K562 (cell line): ENCODE results near the gene FAM83G. TPM values are rescaled to one million over a fixed set of nuclear protein-coding genes. Genes with fewer than 3 reads are reported as not detected.

Experiments
- ATF7 ChIP-seq: fragments of 450-650 bp; IDR thresholded peaks from 2 replicates; pipeline ENCODE4 v1.7.1; 2014; ENCODE audit warnings: mild to moderate bottlenecking, moderate library complexity
- BRF1 ChIP-seq: IDR thresholded peaks from 3 replicates; pipeline ENCODE4 v1.6.1; 2011; ENCODE audit warnings: borderline replicate concordance, mild to moderate bottlenecking; ENCODE audit not compliant: insufficient read length; ENCODE audit errors: extremely low read depth
- CREBBP ChIP-seq: IDR thresholded peaks from one replicate; pipeline ENCODE4 v1.6.1; 2012; ENCODE audit warnings: low read depth, mild to moderate bottlenecking, control low read depth, inconsistent platforms, low read length
- ETV5 ChIP-seq: sonication (generic); formaldehyde crosslinking; IDR thresholded peaks from 2 replicates; pipeline ENCODE4 v1.4.0; 2020; ENCODE audit warnings: low read depth, mild to moderate bottlenecking, missing genetic modification reagents
- HDAC3 ChIP-seq: fragments of 450-650 bp; IDR thresholded peaks from 2 replicates; pipeline ENCODE4 v1.6.1; 2018; ENCODE audit warnings: borderline replicate concordance, mild to moderate bottlenecking, moderate library complexity; ENCODE audit not compliant: partially characterized antibody
- NFE2 ChIP-seq: IDR thresholded peaks from 2 replicates; pipeline ENCODE4 v1.6.1; 2014; ENCODE audit warnings: antibody characterized with exemption, low read depth
- TCF15 ChIP-seq: fragments of 250-450 bp; sonication (Bioruptor Pico); IDR thresholded peaks from 2 replicates; pipeline ENCODE4 v1.8.0; 2022; ENCODE audit warnings: moderate library complexity, mild to moderate bottlenecking, inconsistent platforms
- ZBTB5 ChIP-seq: fragments of 450-650 bp; IDR thresholded peaks from 2 replicates; pipeline ENCODE4 v1.6.1; 2017; ENCODE audit warnings: antibody characterized with exemption
- ZNF639 ChIP-seq, 2 experiments: fragments of 200-800 bp in 1 of 2; sonication (Bioruptor generic) in 1 of 2; sonication (generic) in 1 of 2; formaldehyde crosslinking in 1 of 2; IDR thresholded peaks in 1 of 2; conservative IDR thresholded peaks in 1 of 2; 2 replicates each; pipeline versions ENCODE4 v1.5.0 to v1.6.1; 2016 to 2020; ENCODE audit warnings: missing compliant biosample characterization in 1 of 2, missing genetic modification characterization in 1 of 2, missing genetic modification reagents in 1 of 2
- ZNF655 ChIP-seq: fragments of 250-450 bp; sonication (Bioruptor Pico); IDR thresholded peaks from 2 replicates; pipeline ENCODE4 v1.5.0; 2021
- polyA plus RNA-seq, 8 experiments: library from polyadenylated mRNA; depleted of rRNA in 4 of 8; stranded (reverse) in 5 of 8; unstranded in 3 of 8; fragments of >200 nt; fragmentation: Nextera tagmentation in 2 of 8; fragmentation: Illumina TruSeq in 1 of 8; extraction: Ambion mirVana in 2 of 8; extraction: Trizol in 1 of 8; gene quantifications; 2 replicates each; pipeline versions ENCODE4 v1.2.1 to v1.2.3, GENCODE V29; 2011 to 2014; ENCODE audit warnings: inconsistent platforms in 1 of 8, missing spikeins in 1 of 8
- total RNA-seq, 7 experiments: library from RNA; depleted of rRNA in 6 of 7; stranded (reverse); fragments of >200 nt in 6 of 7; fragmentation: Illumina TruSeq in 2 of 7; extraction: Trizol in 2 of 7; gene quantifications; 2 replicates each; pipeline versions ENCODE4 v1.2.1 to v1.2.3, GENCODE V29; 2011 to 2021; ENCODE audit warnings: low replicate concordance in 1 of 7

FAM83G gene
- total and polyA plus RNA-seq, 9 of the 15 experiments (the other 6 are each of a cell fraction or from before 2014, with no cell fraction given): 0.04 to 10.3 (median 4.5) TPM; not detected in 1

GRCh38 chr17:18994631-18995030 is 9.9 kb downstream of the FAM83G start (continued):
- TF ChIP-seq HDAC3 (no peak), CREBBP (no peak), ZBTB5 (no peak), ZNF639 (CRISPR knock-in tag; conservative IDR thresholded peaks at IDR 0.05 in 1 of 2, IDR thresholded peaks at IDR 0.05 in 1 of 2) (no peak), TCF15 (CRISPR knock-in tag) (no peak), ATF7 (no peak), ZNF655 (CRISPR knock-in tag) (no peak), ETV5 (CRISPR knock-in tag) (no peak), NFE2 (no peak), BRF1 (no peak)
